ENCODE data around the gene PTCD1. TPM values are rescaled to one million over a fixed set of nuclear protein-coding genes. Genes with fewer than 3 reads are reported as not detected.

PTCD1 gene
- total and polyA plus RNA-seq, 9 of the 15 experiments (the other 6 are each of a cell fraction or from before 2014, with no cell fraction given) = 0.46 to 17.1 (median 6.2) TPM

DNA sequence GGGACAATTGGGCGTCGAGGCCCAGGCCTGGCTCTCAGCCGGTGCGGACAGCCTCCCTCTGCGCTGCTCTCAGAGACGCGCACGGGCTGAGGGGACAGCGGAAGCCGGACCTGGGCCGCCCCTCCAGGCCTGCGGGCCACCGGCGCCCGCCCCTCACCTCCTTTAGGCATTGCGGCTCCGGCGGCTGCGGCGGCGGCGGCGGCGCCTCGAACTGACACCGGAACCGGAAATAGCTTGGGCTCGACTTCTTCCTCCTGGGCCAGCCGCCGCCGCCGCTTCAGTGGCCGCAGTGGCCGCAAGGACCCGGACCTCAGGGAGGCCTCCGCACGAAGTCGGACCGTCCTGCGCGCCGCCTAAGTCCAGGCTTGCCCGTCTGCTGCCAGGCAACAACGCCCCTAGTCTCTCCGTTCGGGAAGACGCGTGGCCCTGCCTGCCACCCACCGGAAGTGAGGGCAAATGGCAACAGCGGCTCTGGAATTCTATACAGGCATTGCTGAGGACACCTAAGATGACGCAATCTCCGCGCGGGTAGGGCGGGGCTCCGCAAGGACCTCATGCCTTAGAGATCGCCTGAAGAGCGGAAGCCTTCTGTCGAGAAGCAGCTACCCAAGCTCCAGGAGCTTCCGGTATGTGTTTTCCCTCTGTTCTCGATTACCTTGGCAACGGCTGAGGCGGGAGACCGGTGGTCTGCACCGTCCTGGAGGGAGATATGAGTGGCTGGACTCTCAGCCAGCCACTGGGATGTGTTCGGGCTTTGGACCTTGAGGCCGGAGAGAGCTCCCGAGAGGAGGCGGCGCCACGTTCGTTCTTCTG lies 30.0 kb downstream of the PTCD1 start, which contains the start of the genes BUD31 and PDAP1 (continued):
- TF ChIP-seq ZNF398 (CRISPR knock-in tag; IDR thresholded peaks at IDR 0.05) (no peak), BCLAF1 (IDR thresholded peaks at IDR 0.05; ENCODE audit: borderline replicate concordance in 1 of 2, control insufficient read depth in 1 of 2, low read depth in 2 of 2, low read length in 1 of 2) (no peak), JUN (IDR thresholded peaks at IDR 0.05; ENCODE audit: borderline replicate concordance, low read depth, low read length) (peak; percentile 98), JUN (CRISPR knock-in tag; IDR thresholded peaks at IDR 0.05; ENCODE audit: borderline replicate concordance) (peak; percentile 88; the same call in 1 of the 2 replicates), ZSCAN32 (CRISPR knock-in tag; IDR thresholded peaks at IDR 0.05) (peak; percentile 100), TEAD1 (CRISPR knock-in tag; IDR thresholded peaks at IDR 0.05) (peak; percentile 76 to 88), KDM2B (CRISPR knock-in tag; IDR thresholded peaks at IDR 0.05) (no peak), TSC22D4 (tag; IDR thresholded peaks at IDR 0.05) (no peak), NR2C1 (IDR thresholded peaks at IDR 0.05) (peak; percentile 98), NR2C1 (tag; IDR thresholded peaks at IDR 0.05) (peak; percentile 98), SAFB (IDR thresholded peaks at IDR 0.05; ENCODE audit: borderline replicate concordance, low read depth, low read length) (no peak), ZNF589 (CRISPR knock-in tag; IDR thresholded peaks at IDR 0.05; ENCODE audit: low read depth) (peak; percentile 89), MCM5 (IDR thresholded peaks at IDR 0.05; ENCODE audit: low read depth) (no peak), SRSF3 (IDR thresholded peaks at IDR 0.05; ENCODE audit: insufficient read depth, low read length) (no peak), GTF2E2 (tag; IDR thresholded peaks at IDR 0.05) (peak; percentile 94), NFE2L1 (tag; IDR thresholded peaks at IDR 0.05; ENCODE audit: borderline replicate concordance, low read depth) (no peak), MAFK (IDR thresholded peaks at IDR 0.05; ENCODE audit: low read length) (no peak), ZNF133 (CRISPR knock-in tag; IDR thresholded peaks at IDR 0.05) (no peak), DPF2 (IDR thresholded peaks at IDR 0.05) (peak; percentile 55; the same call in 1 of the 2 replicates), ZNF436 (CRISPR knock-in tag; IDR thresholded peaks at IDR 0.05) (no peak), BMI1 (IDR thresholded peaks at IDR 0.05; ENCODE audit: low read length) (no peak; the same call in none of the 2 replicates)
- TF ChIP-seq, protein P1, sequence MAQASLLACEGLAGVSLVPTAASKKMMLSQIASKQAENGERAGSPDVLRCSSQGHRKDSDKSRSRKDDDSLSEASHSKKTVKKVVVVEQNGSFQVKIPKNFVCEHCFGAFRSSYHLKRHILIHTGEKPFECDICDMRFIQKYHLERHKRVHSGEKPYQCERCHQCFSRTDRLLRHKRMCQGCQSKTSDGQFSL (CRISPR knock-in tag; IDR thresholded peaks at IDR 0.05) = no peak
- TF ChIP-seq, protein P1 (tag; IDR thresholded peaks at IDR 0.05) = no peak
